ENCODE measurements around the gene PARD6G. TPM values are rescaled to one million over a fixed set of nuclear protein-coding genes. Genes with fewer than 3 reads are reported as not detected.

Gene PARD6G
- total and polyA plus RNA-seq, 9 of the 15 experiments (the other 6 are each of a cell fraction or from before 2014, with no cell fraction given), result 0.03 to 1.2 (median 0.26) TPM

DNA sequence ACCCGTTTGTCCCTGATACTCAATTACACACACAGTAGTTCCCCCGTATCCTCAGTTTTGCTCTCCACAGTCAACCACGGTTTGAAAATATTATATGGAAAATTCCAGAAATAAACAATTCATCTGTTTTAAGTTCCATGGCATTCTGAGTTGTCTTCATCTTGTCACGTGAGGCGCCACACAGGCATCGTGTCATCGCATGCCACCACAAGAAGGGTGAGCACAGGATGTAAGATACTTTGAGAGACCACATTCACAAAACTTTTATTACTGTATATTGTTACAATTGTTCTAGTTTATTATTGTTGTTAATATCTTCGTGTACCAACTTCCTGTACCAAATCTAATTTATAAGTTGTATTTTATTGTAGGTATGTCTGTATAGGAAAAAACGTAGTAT, 120.5 kb downstream of the PARD6G start (continued):
- TF ChIP-seq, protein P1, sequence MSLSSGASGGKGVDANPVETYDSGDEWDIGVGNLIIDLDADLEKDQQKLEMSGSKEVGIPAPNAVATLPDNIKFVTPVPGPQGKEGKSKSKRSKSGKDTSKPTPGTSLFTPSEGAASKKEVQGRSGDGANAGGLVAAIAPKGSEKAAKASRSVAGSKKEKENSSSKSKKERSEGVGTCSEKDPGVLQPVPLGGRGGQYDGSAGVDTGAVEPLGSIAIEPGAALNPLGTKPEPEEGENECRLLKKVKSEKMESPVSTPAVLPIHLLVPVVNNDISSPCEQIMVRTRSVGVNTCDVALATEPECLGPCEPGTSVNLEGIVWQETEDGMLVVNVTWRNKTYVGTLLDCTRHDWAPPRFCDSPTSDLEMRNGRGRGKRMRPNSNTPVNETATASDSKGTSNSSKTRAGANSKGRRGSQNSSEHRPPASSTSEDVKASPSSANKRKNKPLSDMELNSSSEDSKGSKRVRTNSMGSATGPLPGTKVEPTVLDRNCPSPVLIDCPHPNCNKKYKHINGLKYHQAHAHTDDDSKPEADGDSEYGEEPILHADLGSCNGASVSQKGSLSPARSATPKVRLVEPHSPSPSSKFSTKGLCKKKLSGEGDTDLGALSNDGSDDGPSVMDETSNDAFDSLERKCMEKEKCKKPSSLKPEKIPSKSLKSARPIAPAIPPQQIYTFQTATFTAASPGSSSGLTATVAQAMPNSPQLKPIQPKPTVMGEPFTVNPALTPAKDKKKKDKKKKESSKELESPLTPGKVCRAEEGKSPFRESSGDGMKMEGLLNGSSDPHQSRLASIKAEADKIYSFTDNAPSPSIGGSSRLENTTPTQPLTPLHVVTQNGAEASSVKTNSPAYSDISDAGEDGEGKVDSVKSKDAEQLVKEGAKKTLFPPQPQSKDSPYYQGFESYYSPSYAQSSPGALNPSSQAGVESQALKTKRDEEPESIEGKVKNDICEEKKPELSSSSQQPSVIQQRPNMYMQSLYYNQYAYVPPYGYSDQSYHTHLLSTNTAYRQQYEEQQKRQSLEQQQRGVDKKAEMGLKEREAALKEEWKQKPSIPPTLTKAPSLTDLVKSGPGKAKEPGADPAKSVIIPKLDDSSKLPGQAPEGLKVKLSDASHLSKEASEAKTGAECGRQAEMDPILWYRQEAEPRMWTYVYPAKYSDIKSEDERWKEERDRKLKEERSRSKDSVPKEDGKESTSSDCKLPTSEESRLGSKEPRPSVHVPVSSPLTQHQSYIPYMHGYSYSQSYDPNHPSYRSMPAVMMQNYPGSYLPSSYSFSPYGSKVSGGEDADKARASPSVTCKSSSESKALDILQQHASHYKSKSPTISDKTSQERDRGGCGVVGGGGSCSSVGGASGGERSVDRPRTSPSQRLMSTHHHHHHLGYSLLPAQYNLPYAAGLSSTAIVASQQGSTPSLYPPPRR (CRISPR knock-in tag; IDR thresholded peaks at IDR 0.05; ENCODE audit: borderline replicate concordance), result no peak
- TF ChIP-seq NUFIP1 (IDR thresholded peaks at IDR 0.05; ENCODE audit: partially characterized antibody) (no peak), ZNF217 (CRISPR knock-in tag; IDR thresholded peaks at IDR 0.05) (no peak), RBM34 (IDR thresholded peaks at IDR 0.05; ENCODE audit: borderline replicate concordance, insufficient read depth, low read length) (no peak), MEF2D (tag; conservative IDR thresholded peaks at IDR 0.05; ENCODE audit: low read depth) (no peak), MTA1 (IDR thresholded peaks at IDR 0.05; ENCODE audit: borderline replicate concordance) (no peak), RBM14 (IDR thresholded peaks at IDR 0.05; ENCODE audit: borderline replicate concordance, insufficient read depth, low read depth, low read length) (no peak), FOXA1 (IDR thresholded peaks at IDR 0.05; ENCODE audit: borderline replicate concordance) (no peak), ZNF57 (CRISPR knock-in tag; IDR thresholded peaks at IDR 0.05) (no peak), PHF20 (IDR thresholded peaks at IDR 0.05; ENCODE audit: partially characterized antibody) (no peak)
- TF ChIP-seq, protein P2, sequence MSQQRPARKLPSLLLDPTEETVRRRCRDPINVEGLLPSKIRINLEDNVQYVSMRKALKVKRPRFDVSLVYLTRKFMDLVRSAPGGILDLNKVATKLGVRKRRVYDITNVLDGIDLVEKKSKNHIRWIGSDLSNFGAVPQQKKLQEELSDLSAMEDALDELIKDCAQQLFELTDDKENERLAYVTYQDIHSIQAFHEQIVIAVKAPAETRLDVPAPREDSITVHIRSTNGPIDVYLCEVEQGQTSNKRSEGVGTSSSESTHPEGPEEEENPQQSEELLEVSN (IDR thresholded peaks at IDR 0.05; ENCODE audit: borderline replicate concordance in 1 of 2, extremely low read depth in 1 of 2, insufficient read depth in 1 of 2, insufficient read length in 1 of 2, low read depth in 1 of 2, low read length in 1 of 2, poor library complexity in 1 of 2, severe bottlenecking in 1 of 2), result no peak
- TF ChIP-seq, protein P3, sequence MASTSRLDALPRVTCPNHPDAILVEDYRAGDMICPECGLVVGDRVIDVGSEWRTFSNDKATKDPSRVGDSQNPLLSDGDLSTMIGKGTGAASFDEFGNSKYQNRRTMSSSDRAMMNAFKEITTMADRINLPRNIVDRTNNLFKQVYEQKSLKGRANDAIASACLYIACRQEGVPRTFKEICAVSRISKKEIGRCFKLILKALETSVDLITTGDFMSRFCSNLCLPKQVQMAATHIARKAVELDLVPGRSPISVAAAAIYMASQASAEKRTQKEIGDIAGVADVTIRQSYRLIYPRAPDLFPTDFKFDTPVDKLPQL (IDR thresholded peaks at IDR 0.05; ENCODE audit: extremely low read depth, insufficient read length), result no peak
